Testis (tissue), 3 donors: ENCODE data around the gene RAB3A. TPM values are rescaled to one million over a fixed set of nuclear protein-coding genes. Genes with fewer than 3 reads are reported as not detected.
A peak's percentile ranks its signal among the peaks of the same experiment; 100 is the strongest.

ENCODE experiments used
- DNase-seq: peaks from one replicate; pipeline ENCODE4 v3.0.0-alpha.2; 2019
- H3K27ac ChIP-seq, 2 donors: fragments of 200-600 bp; sonication (generic); one replicate each; pipeline ENCODE4 v1.5.1; 2019
- H3K27me3 ChIP-seq: fragments of 200-600 bp; sonication (generic); one replicate; pipeline ENCODE4 v1.5.1; 2019
- H3K36me3 ChIP-seq: fragments of 200-600 bp; sonication (generic); one replicate; pipeline ENCODE4 v1.5.1; 2017; ENCODE audit warnings: low read depth; ENCODE audit errors: missing control alignments
- H3K4me1 ChIP-seq: fragments of 200-600 bp; sonication (generic); one replicate; pipeline ENCODE4 v1.5.1; 2019
- H3K4me3 ChIP-seq, 2 donors: fragments of 200-600 bp; sonication (generic); one replicate each; pipeline ENCODE4 v1.5.1; 2017 to 2019
- H3K9me3 ChIP-seq: fragments of 200-600 bp; sonication (generic); one replicate; pipeline ENCODE4 v1.5.1; 2017
- POLR2A ChIP-seq: fragments of 450-650 bp; IDR thresholded peaks from one replicate; pipeline ENCODE4 v1.6.1; 2017; ENCODE audit warnings: antibody characterized with exemption, mild to moderate bottlenecking, moderate library complexity
- WGBS, 2 donors: methylation state at CpG; one replicate each; pipeline ENCODE4 v1.1.5; 2018; 5-methylcytosine and 5-hydroxymethylcytosine counted together
- intact Hi-C: fragments of 100-400 bp; cut with DNase I; formaldehyde crosslinking; loops from one replicate; pipeline ENCODE4 v1.15.1; 2023; ENCODE audit warnings: low total_unique reads
- polyA plus RNA-seq: library from polyadenylated mRNA; stranded (reverse); fragments of 350-450 nt; fragmentation: Illumina TruSeq; extraction: RNeasy Lipid Tissue Mini Kit (QIAGEN cat#74804); gene quantifications from one replicate; pipeline ENCODE4 v1.2.3, GENCODE V29; 2014; ENCODE audit warnings: low read depth, low replicate concordance; ENCODE audit not compliant: insufficient read depth
- total RNA-seq, 2 donors: library from RNA; depleted of rRNA; stranded (reverse); fragments of >200 nt; gene quantifications; one replicate each; pipeline ENCODE4 v1.2.3, GENCODE V29; 2016
- TF ChIP-seq, protein P1 (sequence below), 3 experiments: fragments of 450-650 bp in 2 of 3; fragments of 200-600 bp in 1 of 3; sonication (generic) in 1 of 3; IDR thresholded peaks; one replicate each; pipeline ENCODE4 v1.5.1; 2016 to 2019; ENCODE audit warnings: antibody characterized with exemption in 3 of 3, mild to moderate bottlenecking in 2 of 3, moderate library complexity in 1 of 3

RAB3A gene
- total and polyA plus RNA-seq, 3 donors from 2014 or later, result 2.8 to 6.3 (median 4.6) TPM

- Histone ChIP-seq H3K27me3 (no peaks in the 10 kb centered on the region), H3K36me3 (no peaks in the 10 kb centered on the region), H3K4me1 (peaks cover 15% of the 10 kb centered on the region), H3K27ac (no peak overlapping the region), H3K4me3 (peak overlapping the region in 1 of 2 donors; percentile 83), H3K9me3 (no peaks in the 10 kb centered on the region)
- TF ChIP-seq, protein P1, sequence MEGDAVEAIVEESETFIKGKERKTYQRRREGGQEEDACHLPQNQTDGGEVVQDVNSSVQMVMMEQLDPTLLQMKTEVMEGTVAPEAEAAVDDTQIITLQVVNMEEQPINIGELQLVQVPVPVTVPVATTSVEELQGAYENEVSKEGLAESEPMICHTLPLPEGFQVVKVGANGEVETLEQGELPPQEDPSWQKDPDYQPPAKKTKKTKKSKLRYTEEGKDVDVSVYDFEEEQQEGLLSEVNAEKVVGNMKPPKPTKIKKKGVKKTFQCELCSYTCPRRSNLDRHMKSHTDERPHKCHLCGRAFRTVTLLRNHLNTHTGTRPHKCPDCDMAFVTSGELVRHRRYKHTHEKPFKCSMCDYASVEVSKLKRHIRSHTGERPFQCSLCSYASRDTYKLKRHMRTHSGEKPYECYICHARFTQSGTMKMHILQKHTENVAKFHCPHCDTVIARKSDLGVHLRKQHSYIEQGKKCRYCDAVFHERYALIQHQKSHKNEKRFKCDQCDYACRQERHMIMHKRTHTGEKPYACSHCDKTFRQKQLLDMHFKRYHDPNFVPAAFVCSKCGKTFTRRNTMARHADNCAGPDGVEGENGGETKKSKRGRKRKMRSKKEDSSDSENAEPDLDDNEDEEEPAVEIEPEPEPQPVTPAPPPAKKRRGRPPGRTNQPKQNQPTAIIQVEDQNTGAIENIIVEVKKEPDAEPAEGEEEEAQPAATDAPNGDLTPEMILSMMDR (IDR thresholded peaks at IDR 0.05), result no peak
- TF ChIP-seq POLR2A, result no peak
- intact Hi-C loops, result no loop called here
- peak; percentile 59 for DNase-seq
- 19 to 38% methylated on average over 8 to 25 of the region's 27 CpGs for WGBS, 2 donors
Measured at GRCh38 chr19:18194554-18195238, 9.1 kb downstream of the RAB3A start.

DNA sequence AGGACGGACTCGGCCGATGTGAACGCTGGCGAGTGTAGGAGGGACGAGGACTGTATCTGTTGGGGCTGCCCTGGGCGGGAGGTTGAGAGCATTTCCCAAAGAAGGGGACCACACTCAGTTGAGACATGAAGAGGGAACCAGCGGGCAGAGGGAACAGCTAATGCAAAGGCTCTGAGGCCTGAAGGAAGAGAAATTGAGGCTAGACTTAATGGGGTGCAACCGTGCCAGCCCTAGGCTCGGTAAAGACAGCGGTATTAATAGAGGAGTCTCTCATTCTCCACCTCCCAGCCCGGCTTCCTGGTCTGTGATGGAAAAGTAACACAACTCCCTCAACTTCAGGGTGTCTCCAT is 9.7 kb downstream of the RAB3A start:
- no peak for DNase-seq
- no peaks in the 10 kb centered on the region for H3K9me3 ChIP-seq
- H3K27ac ChIP-seq, result peak overlapping the region in 1 of 2 donors; percentile 85
- intact Hi-C loops, result no loop called here
- H3K4me1 ChIP-seq, result peaks cover 15% of the 10 kb centered on the region
- WGBS, 2 donors, result 38 to 50% methylated on average over 12 of the region's 12 CpGs
- H3K4me3 ChIP-seq, result peak overlapping the region; percentile 63 to 83
- no peak for TF ChIP-seq POLR2A
- TF ChIP-seq, protein P1 (IDR thresholded peaks at IDR 0.05), result no peak
- H3K36me3 ChIP-seq, result no peaks in the 10 kb centered on the region
- H3K27me3 ChIP-seq, result no peaks in the 10 kb centered on the region

GRCh38 chr19:18193388-18194180 is 10.3 kb downstream of the RAB3A start:
- TF ChIP-seq, protein P1 (IDR thresholded peaks at IDR 0.05), result peak in 1 of 3 experiments; percentile 4
- no peak for TF ChIP-seq POLR2A
- Histone ChIP-seq H3K4me3 (peak overlapping the region; percentile 63 to 83), H3K36me3 (no peaks in the 10 kb centered on the region), H3K9me3 (no peaks in the 10 kb centered on the region), H3K27ac (peak overlapping the region; percentile 62 to 85), H3K4me1 (peaks cover 15% of the 10 kb centered on the region), H3K27me3 (no peaks in the 10 kb centered on the region)
- intact Hi-C loops, result no loop called here
- DNase-seq, result peak; percentile 26
- WGBS, 2 donors, result 3 to 7% methylated on average over 17 to 46 of the region's 46 CpGs

- peak; percentile 100 for DNase-seq
- H3K4me3 ChIP-seq, result peak within 1 kb of the TSS; percentile 63 to 83
- intact Hi-C loops, result no loop called here
- TF ChIP-seq, protein P1 (IDR thresholded peaks at IDR 0.05), result peak in 1 of 3 experiments; percentile 21
- peak; percentile 66 for TF ChIP-seq POLR2A
- no peaks in the 10 kb centered on the region for H3K36me3 ChIP-seq
- no peaks in the 10 kb centered on the region for H3K9me3 ChIP-seq
- peaks cover 15% of the 10 kb centered on the region for H3K4me1 ChIP-seq
- WGBS, 2 donors, result 0% methylated on average over 23 to 64 of the region's 74 CpGs
- peak within 1 kb of the TSS; percentile 90 to 98 for H3K27ac ChIP-seq
- H3K27me3 ChIP-seq, result no peaks in the 10 kb centered on the region
Measured at GRCh38 chr19:18192673-18193387, 11.0 kb downstream of the RAB3A start, which contains the start of gene MPV17L2. Gene MPV17L2, plus strand, starts transcription at chr19:18193218. Its CDS starts 64 bp downstream, at chr19:18193282.
